ENCODE measurements around the gene FCER1G. TPM values are rescaled to one million over a fixed set of nuclear protein-coding genes. Genes with fewer than 3 reads are reported as not detected.

Gene FCER1G
- total RNA-seq, 1 donor from 2014 or later: 11.3 TPM

GRCh38 chr1:161266202-161266601 is 51.1 kb downstream of the FCER1G start:
- DNase-seq (ENCODE audit: low spot score): no peak

GRCh38 chr1:161266836-161267235 is 51.7 kb downstream of the FCER1G start:
- no peak for DNase-seq (ENCODE audit: low spot score)

- no peak for DNase-seq (ENCODE audit: low spot score)
Observed at GRCh38 chr1:161267321-161267720, 52.2 kb downstream of the FCER1G start.

Other genes starting within 250 kb of the FCER1G start
- 166 TPM for gene F11R, start 194.1 kb upstream of the FCER1G start, total RNA-seq
- gene TSTD1, start 176.3 kb upstream of the FCER1G start, total RNA-seq: 79.8 TPM
- gene USF1, start 169.3 kb upstream of the FCER1G start, total RNA-seq: 70.7 TPM
- 12.1 TPM for gene ARHGAP30, start 145.4 kb upstream of the FCER1G start, total RNA-seq
- 75.6 TPM for gene NECTIN4, start 125.7 kb upstream of the FCER1G start, total RNA-seq
- 13.0 TPM for gene KLHDC9, start 116.9 kb upstream of the FCER1G start, total RNA-seq
- 39.2 TPM for gene PFDN2, start 97.3 kb upstream of the FCER1G start, total RNA-seq
- 34.7 TPM for gene NIT1, start 97.2 kb upstream of the FCER1G start, total RNA-seq
- gene DEDD, start 82.6 kb upstream of the FCER1G start, total RNA-seq: 34.0 TPM
- gene UFC1, start 61.3 kb upstream of the FCER1G start, total RNA-seq: 89.2 TPM
- 29.1 TPM for gene USP21, start 55.8 kb upstream of the FCER1G start, total RNA-seq
- 26.8 TPM for gene PPOX, start 48.9 kb upstream of the FCER1G start, total RNA-seq
- 26.6 TPM for gene B4GALT3, start 37.8 kb upstream of the FCER1G start, total RNA-seq
- gene ADAMTS4, start 16.2 kb upstream of the FCER1G start, total RNA-seq: 42.6 TPM
- 94.1 TPM for gene NDUFS2, start 12.9 kb upstream of the FCER1G start, total RNA-seq
- not detected for gene APOA2, start 8.3 kb downstream of the FCER1G start, total RNA-seq
- gene TOMM40L, start 10.8 kb downstream of the FCER1G start, total RNA-seq: 17.5 TPM
- not detected for gene NR1I3, start 22.9 kb downstream of the FCER1G start, total RNA-seq
- 66.5 TPM for gene PCP4L1, start 43.5 kb downstream of the FCER1G start, total RNA-seq
- gene MPZ, start 94.7 kb downstream of the FCER1G start, total RNA-seq: 3.1 TPM
- 169 TPM for gene SDHC, start 99.1 kb downstream of the FCER1G start, total RNA-seq
- gene CFAP126, start 152.6 kb downstream of the FCER1G start, total RNA-seq: not detected

All from ureter (tissue), 1 donor.